ENCODE results near the gene KIF23.

GRCh38 chr15:69491038-69491505 is 76.9 kb downstream of the KIF23 start:
- TF ChIP-seq CTCF (IDR thresholded peaks at IDR 0.05): no peak
- no peak for TF ChIP-seq POLR2A (IDR thresholded peaks at IDR 0.05)
